HL-60 (cell line): ENCODE results near the gene RUSC1.

ENCODE experiments used
- DNase-seq, 2 experiments: peaks; one replicate each; pipeline ENCODE4 v3.0.0-alpha.2; 2010 to 2020; ENCODE audit warnings: low read depth in 1 of 2, low spot score in 1 of 2
- H3K27ac ChIP-seq: fragments of 250-450 bp; sonication (Bioruptor Pico); replicated peaks from 2 replicates; pipeline ENCODE4 v1.5.1; 2020; ENCODE audit warnings: mild to moderate bottlenecking, moderate library complexity
- H3K27me3 ChIP-seq: fragments of 250-450 bp; sonication (Bioruptor Pico); 2 replicates; pipeline ENCODE4 v1.5.1; 2021; ENCODE audit warnings: mild to moderate bottlenecking, moderate library complexity; ENCODE audit not compliant: insufficient read depth, poor library complexity, severe bottlenecking
- H3K4me3 ChIP-seq: replicated peaks from 2 replicates; pipeline ENCODE4 v1.5.1; 2011; ENCODE audit warnings: mild to moderate bottlenecking, control low read depth, low read length; ENCODE audit not compliant: insufficient read depth
- GABPA ChIP-seq: IDR thresholded peaks from 2 replicates; pipeline ENCODE4 v1.6.1; 2012; ENCODE audit warnings: low read depth
- POLR2AphosphoS5 ChIP-seq: IDR thresholded peaks from 2 replicates; pipeline ENCODE4 v1.6.1; 2012; ENCODE audit warnings: low read depth
- SPI1 ChIP-seq: IDR thresholded peaks from 2 replicates; pipeline ENCODE4 v1.6.1; 2012; ENCODE audit warnings: low read depth, mild to moderate bottlenecking, borderline replicate concordance
- TF ChIP-seq, protein P1 (sequence below): IDR thresholded peaks from 2 replicates; pipeline ENCODE4 v1.6.1; 2012; ENCODE audit warnings: low read depth; ENCODE audit not compliant: insufficient replicate concordance
- TF ChIP-seq, protein P2 (sequence below): IDR thresholded peaks from one replicate; pipeline ENCODE4 v1.5.1; 2011; ENCODE audit warnings: low read length, control low read depth, inconsistent platforms; ENCODE audit not compliant: insufficient read depth

RUSC1 gene

DNA sequence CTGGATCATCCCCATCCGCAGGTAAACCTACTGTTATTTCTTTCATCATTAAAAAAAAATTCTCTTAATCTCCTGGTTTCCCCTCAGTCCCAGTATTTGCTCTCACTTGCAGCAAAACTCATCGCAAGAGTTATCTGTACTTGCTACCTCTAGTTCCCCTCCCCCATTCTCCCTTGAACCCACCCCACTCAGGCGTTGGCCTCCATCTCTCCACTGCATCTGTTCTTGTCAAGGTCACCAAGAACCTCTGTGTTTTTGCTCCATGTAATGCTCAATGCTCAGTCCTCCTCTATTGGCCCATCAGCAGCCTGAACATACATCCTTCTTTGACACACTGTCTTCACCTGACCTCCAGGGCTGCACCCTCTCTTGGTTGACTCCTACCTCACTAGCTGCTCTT lies 24.0 kb upstream of the RUSC1 start:
- TF ChIP-seq GABPA (no peak), SPI1 (no peak), POLR2AphosphoS5 (no peak)
- TF ChIP-seq, protein P1, sequence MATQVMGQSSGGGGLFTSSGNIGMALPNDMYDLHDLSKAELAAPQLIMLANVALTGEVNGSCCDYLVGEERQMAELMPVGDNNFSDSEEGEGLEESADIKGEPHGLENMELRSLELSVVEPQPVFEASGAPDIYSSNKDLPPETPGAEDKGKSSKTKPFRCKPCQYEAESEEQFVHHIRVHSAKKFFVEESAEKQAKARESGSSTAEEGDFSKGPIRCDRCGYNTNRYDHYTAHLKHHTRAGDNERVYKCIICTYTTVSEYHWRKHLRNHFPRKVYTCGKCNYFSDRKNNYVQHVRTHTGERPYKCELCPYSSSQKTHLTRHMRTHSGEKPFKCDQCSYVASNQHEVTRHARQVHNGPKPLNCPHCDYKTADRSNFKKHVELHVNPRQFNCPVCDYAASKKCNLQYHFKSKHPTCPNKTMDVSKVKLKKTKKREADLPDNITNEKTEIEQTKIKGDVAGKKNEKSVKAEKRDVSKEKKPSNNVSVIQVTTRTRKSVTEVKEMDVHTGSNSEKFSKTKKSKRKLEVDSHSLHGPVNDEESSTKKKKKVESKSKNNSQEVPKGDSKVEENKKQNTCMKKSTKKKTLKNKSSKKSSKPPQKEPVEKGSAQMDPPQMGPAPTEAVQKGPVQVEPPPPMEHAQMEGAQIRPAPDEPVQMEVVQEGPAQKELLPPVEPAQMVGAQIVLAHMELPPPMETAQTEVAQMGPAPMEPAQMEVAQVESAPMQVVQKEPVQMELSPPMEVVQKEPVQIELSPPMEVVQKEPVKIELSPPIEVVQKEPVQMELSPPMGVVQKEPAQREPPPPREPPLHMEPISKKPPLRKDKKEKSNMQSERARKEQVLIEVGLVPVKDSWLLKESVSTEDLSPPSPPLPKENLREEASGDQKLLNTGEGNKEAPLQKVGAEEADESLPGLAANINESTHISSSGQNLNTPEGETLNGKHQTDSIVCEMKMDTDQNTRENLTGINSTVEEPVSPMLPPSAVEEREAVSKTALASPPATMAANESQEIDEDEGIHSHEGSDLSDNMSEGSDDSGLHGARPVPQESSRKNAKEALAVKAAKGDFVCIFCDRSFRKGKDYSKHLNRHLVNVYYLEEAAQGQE = no peak
- TF ChIP-seq, protein P2, sequence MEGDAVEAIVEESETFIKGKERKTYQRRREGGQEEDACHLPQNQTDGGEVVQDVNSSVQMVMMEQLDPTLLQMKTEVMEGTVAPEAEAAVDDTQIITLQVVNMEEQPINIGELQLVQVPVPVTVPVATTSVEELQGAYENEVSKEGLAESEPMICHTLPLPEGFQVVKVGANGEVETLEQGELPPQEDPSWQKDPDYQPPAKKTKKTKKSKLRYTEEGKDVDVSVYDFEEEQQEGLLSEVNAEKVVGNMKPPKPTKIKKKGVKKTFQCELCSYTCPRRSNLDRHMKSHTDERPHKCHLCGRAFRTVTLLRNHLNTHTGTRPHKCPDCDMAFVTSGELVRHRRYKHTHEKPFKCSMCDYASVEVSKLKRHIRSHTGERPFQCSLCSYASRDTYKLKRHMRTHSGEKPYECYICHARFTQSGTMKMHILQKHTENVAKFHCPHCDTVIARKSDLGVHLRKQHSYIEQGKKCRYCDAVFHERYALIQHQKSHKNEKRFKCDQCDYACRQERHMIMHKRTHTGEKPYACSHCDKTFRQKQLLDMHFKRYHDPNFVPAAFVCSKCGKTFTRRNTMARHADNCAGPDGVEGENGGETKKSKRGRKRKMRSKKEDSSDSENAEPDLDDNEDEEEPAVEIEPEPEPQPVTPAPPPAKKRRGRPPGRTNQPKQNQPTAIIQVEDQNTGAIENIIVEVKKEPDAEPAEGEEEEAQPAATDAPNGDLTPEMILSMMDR = no peak
- H3K4me3 ChIP-seq = no peak overlapping the region
- no peak overlapping the region for H3K27ac ChIP-seq
- no peak for DNase-seq
- H3K27me3 ChIP-seq = peaks cover 12% of the 10 kb centered on the region

- TF ChIP-seq, protein P2 = no peak
- TF ChIP-seq POLR2AphosphoS5 (no peak), SPI1 (no peak), GABPA (no peak)
- TF ChIP-seq, protein P1 = no peak
- Histone ChIP-seq H3K4me3 (no peak overlapping the region), H3K27ac (no peak overlapping the region), H3K27me3 (peaks cover 12% of the 10 kb centered on the region)
- no peak for DNase-seq
Observed at GRCh38 chr1:155297384-155297783, 23.3 kb upstream of the RUSC1 start.

GRCh38 chr1:155300024-155300423 lies 20.7 kb upstream of the RUSC1 start:
- Histone ChIP-seq H3K27ac (no peak overlapping the region), H3K4me3 (no peak overlapping the region), H3K27me3 (peaks cover under 1% of the 10 kb centered on the region)
- DNase-seq = no peak
- TF ChIP-seq, protein P2 = no peak
- TF ChIP-seq SPI1 (no peak), GABPA (no peak), POLR2AphosphoS5 (no peak)
- TF ChIP-seq, protein P1 = no peak
